ENCODE results near the gene MAN2B2. TPM values are rescaled to one million over a fixed set of nuclear protein-coding genes. Genes with fewer than 3 reads are reported as not detected.

The MAN2B2 gene
- total RNA-seq, 4 donors from 2014 or later, result 32.7 to 95.3 (median 80.2) TPM

- H3K4me1 ChIP-seq, result no peaks in the 10 kb centered on the region
- WGBS, 2 donors, result 89 to 90% methylated on average over 9 to 16 of the region's 17 CpGs
- no peaks in the 10 kb centered on the region for H3K9me3 ChIP-seq
- no peaks in the 10 kb centered on the region for H3K27me3 ChIP-seq
- peaks cover 28 to 44% of the 10 kb centered on the region in 2 donors for H3K36me3 ChIP-seq
- no peak overlapping the region for H3K4me3 ChIP-seq (replicated peaks in 1 of 3)
- no peak overlapping the region for H3K27ac ChIP-seq
- intact Hi-C loops (cut with DNase I), result no loop called here
- no peak for DNase-seq
- no peak for TF ChIP-seq CTCF (IDR thresholded peaks at IDR 0.05)
- TF ChIP-seq POLR2A (IDR thresholded peaks at IDR 0.05), result no peak
Measured at GRCh38 chr4:6613676-6614651, 39.0 kb downstream of the MAN2B2 start.

- DNase-seq, result no peak
- Histone ChIP-seq H3K9me3 (no peaks in the 10 kb centered on the region), H3K4me3 (replicated peaks in 1 of 3) (no peak overlapping the region), H3K27ac (no peak overlapping the region), H3K27me3 (no peaks in the 10 kb centered on the region), H3K36me3 (peaks cover 37 to 49% of the 10 kb centered on the region in 2 donors), H3K4me1 (no peaks in the 10 kb centered on the region)
- no peak for TF ChIP-seq POLR2A (IDR thresholded peaks at IDR 0.05)
- no peak for TF ChIP-seq CTCF (IDR thresholded peaks at IDR 0.05)
- WGBS, 2 donors, result 92 to 93% methylated on average over 10 to 11 of the region's 11 CpGs
- intact Hi-C loops (cut with DNase I), result no loop called here
Measured at GRCh38 chr4:6614701-6615230, 39.8 kb downstream of the MAN2B2 start.

GRCh38 chr4:6616087-6616995 lies 41.4 kb downstream of the MAN2B2 start:
- Histone ChIP-seq H3K27ac (no peak overlapping the region), H3K27me3 (no peaks in the 10 kb centered on the region), H3K4me3 (replicated peaks in 1 of 3) (no peak overlapping the region), H3K4me1 (no peaks in the 10 kb centered on the region), H3K36me3 (peaks cover 26 to 40% of the 10 kb centered on the region in 2 donors), H3K9me3 (no peaks in the 10 kb centered on the region)
- TF ChIP-seq CTCF (IDR thresholded peaks at IDR 0.05) (no peak), POLR2A (IDR thresholded peaks at IDR 0.05) (no peak)
- WGBS, 2 donors, result 97 to 98% methylated on average over 18 of the region's 18 CpGs
- DNase-seq, result no peak
- intact Hi-C loops (cut with DNase I), result no loop called here

- no peak overlapping the region for H3K27ac ChIP-seq
- H3K27me3 ChIP-seq, result no peaks in the 10 kb centered on the region
- intact Hi-C loops (cut with DNase I), result no loop called here
- 96 to 97% methylated on average over 10 of the region's 10 CpGs for WGBS, 2 donors
- DNase-seq, result no peak
- no peak for TF ChIP-seq CTCF (IDR thresholded peaks at IDR 0.05)
- TF ChIP-seq POLR2A (IDR thresholded peaks at IDR 0.05), result no peak
- H3K4me3 ChIP-seq (replicated peaks in 1 of 3), result no peak overlapping the region
- no peaks in the 10 kb centered on the region for H3K9me3 ChIP-seq
- no peaks in the 10 kb centered on the region for H3K4me1 ChIP-seq
- H3K36me3 ChIP-seq, result peaks cover 30 to 36% of the 10 kb centered on the region in 2 donors
Measured at GRCh38 chr4:6617246-6617645, 42.3 kb downstream of the MAN2B2 start.
